T1000 (cell line): ENCODE data around the gene NOP56.

ENCODE experiments used
- DNase-seq: peaks from one replicate; lab custom pipeline; 2025; ENCODE audit warnings: mixed read lengths; lab: John Stamatoyannopoulos, UW

NOP56 gene

DNA sequence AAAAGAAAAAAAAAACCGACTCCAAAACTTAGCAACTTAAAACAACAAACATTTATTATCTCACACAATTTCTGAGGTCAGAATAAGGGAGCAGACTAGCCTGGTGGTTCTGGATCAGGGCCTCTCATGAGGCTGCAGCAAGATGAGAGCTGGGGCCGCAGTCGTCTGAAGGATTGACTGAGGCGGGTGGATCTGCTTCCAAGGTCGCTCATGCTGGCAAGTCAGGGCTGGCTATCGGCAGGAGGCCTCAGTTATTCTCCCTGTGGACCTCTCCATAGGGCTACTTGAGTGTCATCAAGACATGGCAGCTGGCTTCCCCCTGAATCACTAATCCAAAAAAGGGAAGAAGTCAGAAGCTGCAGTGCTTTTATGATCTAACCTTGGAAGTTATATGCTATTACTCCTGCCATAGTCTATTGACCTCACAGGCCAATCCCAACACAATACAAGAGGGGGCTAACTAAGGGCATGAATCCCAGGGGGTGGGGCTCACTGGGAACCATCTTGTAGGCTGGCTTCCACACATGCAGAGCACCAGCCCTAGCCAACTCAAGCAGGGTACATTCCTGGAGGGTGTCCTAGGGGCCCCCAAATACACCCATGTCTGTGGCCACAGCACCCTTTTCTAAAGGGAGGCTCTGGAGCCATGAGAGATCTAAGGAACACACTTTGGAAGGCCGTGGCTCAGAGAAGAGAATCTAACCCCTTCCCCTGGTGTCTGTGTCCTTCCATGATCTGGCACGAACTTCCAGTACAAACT lies 51.5 kb downstream of the NOP56 start:
- no peak for DNase-seq

DNA sequence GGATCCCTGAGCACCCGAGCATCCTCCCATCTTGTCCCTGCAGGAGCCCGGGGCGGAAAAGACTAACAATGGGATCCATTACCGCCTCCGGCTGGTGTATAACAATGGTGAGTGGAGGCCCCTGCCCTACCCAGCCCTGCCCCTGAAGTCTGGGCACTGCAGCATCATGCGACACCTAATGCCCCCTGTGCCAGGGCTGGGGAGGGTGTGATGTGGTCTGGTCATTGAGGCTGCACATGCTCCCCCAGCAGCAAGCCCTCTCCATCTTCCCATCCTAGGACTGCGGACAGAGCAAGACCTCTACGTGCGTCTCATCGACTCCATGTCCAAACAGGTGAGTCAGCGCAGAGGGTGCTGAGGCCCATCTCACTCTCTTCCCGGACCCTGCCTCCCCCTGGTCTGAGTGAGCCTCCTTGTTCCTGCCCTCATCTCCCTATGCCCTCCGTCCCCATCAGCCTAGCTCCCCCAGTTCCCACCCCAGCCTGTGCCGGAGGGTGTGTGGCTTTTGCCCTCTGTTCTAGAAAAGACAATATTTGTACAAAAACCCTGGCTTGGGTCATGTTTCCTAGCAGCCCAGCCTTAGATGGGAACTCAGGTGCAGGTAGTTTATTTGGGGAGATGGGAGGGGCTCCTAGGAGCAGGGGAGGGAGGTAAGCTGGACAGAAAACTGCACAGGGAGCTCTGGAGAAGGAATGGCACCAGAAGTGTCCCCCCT lies 53.7 kb downstream of the NOP56 start:
- DNase-seq, result no peak

DNA sequence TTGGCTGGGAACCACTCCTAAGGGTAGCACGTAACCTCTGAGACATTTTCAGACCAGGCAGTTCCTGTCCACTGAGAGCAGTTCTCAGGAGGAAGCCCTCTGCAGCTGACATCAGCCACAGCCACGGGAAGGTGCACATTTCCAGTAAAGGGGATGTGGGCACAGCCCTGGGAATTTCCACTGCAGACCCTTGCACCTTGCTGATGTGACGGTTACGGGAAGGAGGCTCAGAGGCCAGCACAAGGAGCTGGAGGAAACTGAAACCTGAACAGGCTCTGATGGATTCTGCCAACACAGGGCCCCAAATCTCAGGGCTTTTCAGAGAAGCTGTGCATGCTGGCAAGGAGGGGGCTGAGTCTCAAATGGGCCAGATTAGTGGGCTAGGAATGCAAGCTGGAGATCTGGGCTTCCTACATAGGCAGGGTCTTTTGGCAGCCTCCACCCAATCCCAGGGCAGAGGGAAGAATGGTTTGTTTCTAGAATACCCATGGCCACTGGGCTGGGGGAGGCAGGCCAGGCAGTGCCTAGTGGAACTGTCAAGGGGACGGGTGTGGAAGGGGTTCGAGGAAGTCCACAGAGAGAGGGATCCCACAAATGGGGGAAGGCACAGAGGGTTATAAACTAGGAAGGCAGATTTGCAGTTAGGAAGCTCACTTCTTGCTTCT lies 54.4 kb downstream of the NOP56 start:
- DNase-seq, result no peak

DNA sequence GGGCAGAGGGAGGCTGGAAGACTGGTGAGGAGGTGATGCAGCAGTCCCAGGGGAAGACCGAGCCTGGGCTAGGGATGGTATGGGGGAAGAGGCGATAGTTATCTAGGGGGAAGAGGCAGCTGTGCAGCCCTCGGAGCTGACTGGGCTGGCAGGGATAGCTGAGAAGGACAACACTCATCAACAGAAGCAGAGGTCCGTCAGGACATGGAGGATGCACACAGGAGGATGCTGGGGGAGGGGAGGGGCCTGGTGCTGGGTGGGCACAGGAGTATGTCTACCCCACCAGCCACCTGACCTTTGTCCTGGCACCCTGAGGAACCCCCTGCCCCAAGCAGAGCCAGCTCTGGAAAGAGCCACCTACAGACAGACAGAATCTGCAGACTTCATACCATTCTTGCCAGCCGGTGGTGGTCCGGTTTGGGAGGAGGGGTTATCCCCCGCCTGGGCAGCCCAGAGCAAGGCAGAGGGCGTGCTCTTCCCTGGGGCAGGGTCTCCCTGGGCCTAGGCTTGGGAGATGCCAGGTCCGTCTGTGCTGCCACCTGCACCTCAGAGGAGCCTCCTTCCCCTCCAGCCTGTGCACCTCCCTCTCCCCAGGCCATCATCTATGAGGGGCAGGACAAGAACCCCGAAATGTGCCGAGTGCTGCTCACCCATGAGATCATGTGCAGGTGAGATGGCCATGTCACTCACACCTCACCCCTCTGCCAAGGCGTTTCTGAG lies 55.1 kb downstream of the NOP56 start:
- DNase-seq, result no peak
